Neural cell (in vitro differentiated cells): ENCODE results near the gene KHDC1L.

Source experiments
- EP300 ChIP-seq: fragments of 450-650 bp; conservative IDR thresholded peaks from 2 replicates; pipeline ENCODE4 v1.6.1; 2014; ENCODE audit warnings: antibody characterized with exemption, mild to moderate bottlenecking, moderate library complexity; ENCODE audit not compliant: poor library complexity, severe bottlenecking
- EZH2 ChIP-seq: fragments of 200-600, 300-800 bp; shearing (Covaris generic), sonication (generic); IDR thresholded peaks from 2 replicates; pipeline ENCODE4 v1.6.1; 2014; ENCODE audit warnings: antibody characterized with exemption, low read length, borderline replicate concordance, mild to moderate bottlenecking; ENCODE audit not compliant: insufficient read depth, poor library complexity, severe bottlenecking
- MXI1 ChIP-seq: fragments of 450-650 bp; conservative IDR thresholded peaks from 2 replicates; pipeline ENCODE4 v1.6.1; 2014; ENCODE audit warnings: antibody characterized with exemption, mild to moderate bottlenecking; ENCODE audit not compliant: poor library complexity, severe bottlenecking
- POLR2AphosphoS5 ChIP-seq: IDR thresholded peaks from 2 replicates; pipeline ENCODE4 v1.6.1; 2012
- RAD21 ChIP-seq: fragments of 450-650 bp; conservative IDR thresholded peaks from 2 replicates; pipeline ENCODE4 v1.6.1; 2014; ENCODE audit warnings: antibody characterized with exemption, mild to moderate bottlenecking, moderate library complexity
- SMC3 ChIP-seq: fragments of 450-650 bp; conservative IDR thresholded peaks from 2 replicates; pipeline ENCODE4 v1.6.1; 2014; ENCODE audit warnings: antibody characterized with exemption, mild to moderate bottlenecking, moderate library complexity; ENCODE audit not compliant: poor library complexity
- TAF1 ChIP-seq: IDR thresholded peaks from 2 replicates; pipeline ENCODE4 v1.6.1; 2012; ENCODE audit warnings: low read depth
- TF ChIP-seq, protein P1 (sequence below): fragments of 450-650 bp; IDR thresholded peaks from 2 replicates; pipeline ENCODE4 v1.5.1; 2014; ENCODE audit warnings: antibody characterized with exemption, mild to moderate bottlenecking, moderate library complexity; ENCODE audit not compliant: poor library complexity, severe bottlenecking
- TF ChIP-seq, protein P2 (sequence below): IDR thresholded peaks from 2 replicates; pipeline ENCODE4 v1.6.1; 2012; ENCODE audit warnings: borderline replicate concordance

- TF ChIP-seq, protein P1, sequence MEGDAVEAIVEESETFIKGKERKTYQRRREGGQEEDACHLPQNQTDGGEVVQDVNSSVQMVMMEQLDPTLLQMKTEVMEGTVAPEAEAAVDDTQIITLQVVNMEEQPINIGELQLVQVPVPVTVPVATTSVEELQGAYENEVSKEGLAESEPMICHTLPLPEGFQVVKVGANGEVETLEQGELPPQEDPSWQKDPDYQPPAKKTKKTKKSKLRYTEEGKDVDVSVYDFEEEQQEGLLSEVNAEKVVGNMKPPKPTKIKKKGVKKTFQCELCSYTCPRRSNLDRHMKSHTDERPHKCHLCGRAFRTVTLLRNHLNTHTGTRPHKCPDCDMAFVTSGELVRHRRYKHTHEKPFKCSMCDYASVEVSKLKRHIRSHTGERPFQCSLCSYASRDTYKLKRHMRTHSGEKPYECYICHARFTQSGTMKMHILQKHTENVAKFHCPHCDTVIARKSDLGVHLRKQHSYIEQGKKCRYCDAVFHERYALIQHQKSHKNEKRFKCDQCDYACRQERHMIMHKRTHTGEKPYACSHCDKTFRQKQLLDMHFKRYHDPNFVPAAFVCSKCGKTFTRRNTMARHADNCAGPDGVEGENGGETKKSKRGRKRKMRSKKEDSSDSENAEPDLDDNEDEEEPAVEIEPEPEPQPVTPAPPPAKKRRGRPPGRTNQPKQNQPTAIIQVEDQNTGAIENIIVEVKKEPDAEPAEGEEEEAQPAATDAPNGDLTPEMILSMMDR, result no peak
- TF ChIP-seq EZH2, result no peak
- no peak for TF ChIP-seq RAD21
- TF ChIP-seq TAF1, result no peak
- TF ChIP-seq, protein P2, sequence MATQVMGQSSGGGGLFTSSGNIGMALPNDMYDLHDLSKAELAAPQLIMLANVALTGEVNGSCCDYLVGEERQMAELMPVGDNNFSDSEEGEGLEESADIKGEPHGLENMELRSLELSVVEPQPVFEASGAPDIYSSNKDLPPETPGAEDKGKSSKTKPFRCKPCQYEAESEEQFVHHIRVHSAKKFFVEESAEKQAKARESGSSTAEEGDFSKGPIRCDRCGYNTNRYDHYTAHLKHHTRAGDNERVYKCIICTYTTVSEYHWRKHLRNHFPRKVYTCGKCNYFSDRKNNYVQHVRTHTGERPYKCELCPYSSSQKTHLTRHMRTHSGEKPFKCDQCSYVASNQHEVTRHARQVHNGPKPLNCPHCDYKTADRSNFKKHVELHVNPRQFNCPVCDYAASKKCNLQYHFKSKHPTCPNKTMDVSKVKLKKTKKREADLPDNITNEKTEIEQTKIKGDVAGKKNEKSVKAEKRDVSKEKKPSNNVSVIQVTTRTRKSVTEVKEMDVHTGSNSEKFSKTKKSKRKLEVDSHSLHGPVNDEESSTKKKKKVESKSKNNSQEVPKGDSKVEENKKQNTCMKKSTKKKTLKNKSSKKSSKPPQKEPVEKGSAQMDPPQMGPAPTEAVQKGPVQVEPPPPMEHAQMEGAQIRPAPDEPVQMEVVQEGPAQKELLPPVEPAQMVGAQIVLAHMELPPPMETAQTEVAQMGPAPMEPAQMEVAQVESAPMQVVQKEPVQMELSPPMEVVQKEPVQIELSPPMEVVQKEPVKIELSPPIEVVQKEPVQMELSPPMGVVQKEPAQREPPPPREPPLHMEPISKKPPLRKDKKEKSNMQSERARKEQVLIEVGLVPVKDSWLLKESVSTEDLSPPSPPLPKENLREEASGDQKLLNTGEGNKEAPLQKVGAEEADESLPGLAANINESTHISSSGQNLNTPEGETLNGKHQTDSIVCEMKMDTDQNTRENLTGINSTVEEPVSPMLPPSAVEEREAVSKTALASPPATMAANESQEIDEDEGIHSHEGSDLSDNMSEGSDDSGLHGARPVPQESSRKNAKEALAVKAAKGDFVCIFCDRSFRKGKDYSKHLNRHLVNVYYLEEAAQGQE, result no peak
- no peak for TF ChIP-seq POLR2AphosphoS5
- TF ChIP-seq EP300, result no peak
- no peak for TF ChIP-seq MXI1
- TF ChIP-seq SMC3, result no peak
Measured at GRCh38 chr6:73225396-73225795, at the start of gene KHDC1L.
